GM21367 (cell line): ENCODE data around the gene SFI1.
"Not testable (repeated sequence)": the region's sequence is repeated elsewhere in the genome, so short reads cannot be mapped to it uniquely, and the experiment has no call there.

Source experiments
- ATAC-seq: cut with Tn5 transposase; IDR thresholded peaks from one replicate; pipeline ENCODE4 v1.9.1; 2021; ENCODE audit not compliant: unreplicated experiment

Gene SFI1

GRCh38 chr22:31585161-31585859 is 89.0 kb downstream of the SFI1 start:
- ATAC-seq = no peak

GRCh38 chr22:31586137-31586920 is 90.0 kb downstream of the SFI1 start:
- ATAC-seq = no peak

GRCh38 chr22:31588970-31589675 is 92.8 kb downstream of the SFI1 start:
- no peak for ATAC-seq

GRCh38 chr22:31590161-31590560 is 93.8 kb downstream of the SFI1 start:
- not testable (repeated sequence) for ATAC-seq

GRCh38 chr22:31595271-31595670 is 98.9 kb downstream of the SFI1 start:
- no peak for ATAC-seq

- ATAC-seq = no peak
These were observed 106.1 kb downstream of the SFI1 start for GRCh38 chr22:31602259-31602952.

- no peak for ATAC-seq
These were observed 106.8 kb downstream of the SFI1 start for GRCh38 chr22:31603081-31603525.

- no peak for ATAC-seq
These were observed 107.2 kb downstream of the SFI1 start for GRCh38 chr22:31603574-31603973.

GRCh38 chr22:31604137-31604705 is 107.9 kb downstream of the SFI1 start:
- no peak for ATAC-seq

- no peak for ATAC-seq
These were observed 108.7 kb downstream of the SFI1 start for GRCh38 chr22:31604746-31605705.

- no peak for ATAC-seq
These were observed 109.7 kb downstream of the SFI1 start for GRCh38 chr22:31605851-31606585.

GRCh38 chr22:31607696-31608095 is 111.4 kb downstream of the SFI1 start:
- no peak for ATAC-seq

- ATAC-seq = no peak
These were observed 113.4 kb downstream of the SFI1 start for GRCh38 chr22:31609716-31610115.

- ATAC-seq = no peak
These were observed 114.3 kb downstream of the SFI1 start for GRCh38 chr22:31610611-31611010.

GRCh38 chr22:31611061-31611760 is 114.9 kb downstream of the SFI1 start:
- no peak for ATAC-seq

GRCh38 chr22:31612891-31613285 is 116.6 kb downstream of the SFI1 start:
- ATAC-seq = no peak

- no peak for ATAC-seq
These were observed 117.1 kb downstream of the SFI1 start for GRCh38 chr22:31613286-31613903.

GRCh38 chr22:31613904-31614296 is 117.6 kb downstream of the SFI1 start:
- no peak for ATAC-seq
